ENCODE data around the gene MCTP1.

GRCh38 chr5:94658272-94658671, 626.6 kb downstream of the MCTP1 start:
- TF ChIP-seq YY1 (IDR thresholded peaks at IDR 0.05; ENCODE audit: extremely low read depth, insufficient replicate concordance, low read depth, low read length) = no peak
- TF ChIP-seq ZNF274 (IDR thresholded peaks at IDR 0.05; ENCODE audit: low read depth, low read length) = no peak
- TF ChIP-seq CEBPB (IDR thresholded peaks at IDR 0.05; ENCODE audit: low read depth) = no peak
- TF ChIP-seq ELF1 (IDR thresholded peaks at IDR 0.05; ENCODE audit: borderline replicate concordance, low read depth) = no peak
- TF ChIP-seq, protein P1, sequence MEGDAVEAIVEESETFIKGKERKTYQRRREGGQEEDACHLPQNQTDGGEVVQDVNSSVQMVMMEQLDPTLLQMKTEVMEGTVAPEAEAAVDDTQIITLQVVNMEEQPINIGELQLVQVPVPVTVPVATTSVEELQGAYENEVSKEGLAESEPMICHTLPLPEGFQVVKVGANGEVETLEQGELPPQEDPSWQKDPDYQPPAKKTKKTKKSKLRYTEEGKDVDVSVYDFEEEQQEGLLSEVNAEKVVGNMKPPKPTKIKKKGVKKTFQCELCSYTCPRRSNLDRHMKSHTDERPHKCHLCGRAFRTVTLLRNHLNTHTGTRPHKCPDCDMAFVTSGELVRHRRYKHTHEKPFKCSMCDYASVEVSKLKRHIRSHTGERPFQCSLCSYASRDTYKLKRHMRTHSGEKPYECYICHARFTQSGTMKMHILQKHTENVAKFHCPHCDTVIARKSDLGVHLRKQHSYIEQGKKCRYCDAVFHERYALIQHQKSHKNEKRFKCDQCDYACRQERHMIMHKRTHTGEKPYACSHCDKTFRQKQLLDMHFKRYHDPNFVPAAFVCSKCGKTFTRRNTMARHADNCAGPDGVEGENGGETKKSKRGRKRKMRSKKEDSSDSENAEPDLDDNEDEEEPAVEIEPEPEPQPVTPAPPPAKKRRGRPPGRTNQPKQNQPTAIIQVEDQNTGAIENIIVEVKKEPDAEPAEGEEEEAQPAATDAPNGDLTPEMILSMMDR (IDR thresholded peaks at IDR 0.05 in 2 of 3, conservative IDR thresholded peaks at IDR 0.05 in 1 of 3; ENCODE audit: borderline replicate concordance in 1 of 3, insufficient read depth in 1 of 3, low read depth in 2 of 3, low read length in 2 of 3) = no peak
- TF ChIP-seq JUND (IDR thresholded peaks at IDR 0.05) = no peak
- no peak for TF ChIP-seq ZFX (IDR thresholded peaks at IDR 0.05)

Data from HCT116 (cell line).